GM21381 (cell line): Measurements from ENCODE around the gene SEPTIN6.

Experiments used
- ATAC-seq: cut with Tn5 transposase; IDR thresholded peaks from one replicate; pipeline ENCODE4 v1.9.1; 2021; ENCODE audit warnings: mild to moderate bottlenecking, moderate library complexity; ENCODE audit not compliant: unreplicated experiment

Gene SEPTIN6

DNA sequence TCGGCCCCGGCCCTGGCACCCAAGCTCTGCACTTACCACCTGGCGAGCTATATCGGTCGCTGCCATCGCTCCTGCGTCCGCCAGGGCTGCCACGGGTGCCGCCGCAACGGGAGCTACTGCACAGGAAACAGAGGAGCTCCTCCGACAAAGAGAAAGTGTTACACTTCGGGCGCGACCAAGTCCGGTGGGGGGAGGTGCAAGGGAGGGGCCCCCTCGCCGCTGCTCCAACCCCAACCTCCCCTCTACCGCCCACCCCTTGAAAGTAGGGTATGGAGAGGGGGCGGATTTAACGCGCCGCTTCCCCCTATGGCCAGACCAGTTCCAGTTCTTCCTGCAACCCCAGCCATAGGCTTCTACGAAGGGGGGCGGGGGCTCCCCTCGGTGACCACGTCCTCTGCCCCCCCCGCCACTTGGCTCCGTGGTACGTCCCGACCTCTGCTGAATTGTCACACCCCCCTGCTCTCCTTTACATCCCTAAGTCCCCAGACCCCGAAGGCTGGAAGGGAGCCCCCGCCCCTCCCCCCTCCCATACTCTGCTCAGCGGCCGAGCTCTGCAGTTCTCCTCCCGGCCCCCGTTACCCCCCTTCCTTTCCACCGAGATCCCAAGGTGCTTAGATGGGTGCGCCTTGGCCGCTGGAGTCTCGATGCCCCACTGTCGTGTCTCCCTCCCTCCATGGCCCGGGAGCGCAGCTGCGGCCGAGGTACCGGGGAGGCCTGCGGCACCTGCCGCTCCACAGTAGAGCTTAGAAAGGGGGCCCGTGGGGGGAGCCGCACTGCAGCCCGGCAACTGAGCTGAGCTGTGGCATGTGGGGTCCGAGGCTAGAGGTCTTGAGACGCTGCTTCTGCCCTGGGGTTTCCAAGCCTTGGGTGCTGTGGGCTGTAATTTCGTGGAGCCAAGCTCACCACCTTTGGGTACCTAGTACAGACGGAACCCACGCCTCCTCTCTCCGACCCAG lies at the start of gene SEPTIN6:
Gene SEPTIN6 (minus strand): TSS at position 129 of the 956 bp plus-strand sequence. CDS start 63 bp downstream, at position 66.
- ATAC-seq: peak; percentile 69

- ATAC-seq: no peak
These were observed 45.8 kb upstream of the SEPTIN6 start for GRCh38 chrX:119738742-119739141.

DNA sequence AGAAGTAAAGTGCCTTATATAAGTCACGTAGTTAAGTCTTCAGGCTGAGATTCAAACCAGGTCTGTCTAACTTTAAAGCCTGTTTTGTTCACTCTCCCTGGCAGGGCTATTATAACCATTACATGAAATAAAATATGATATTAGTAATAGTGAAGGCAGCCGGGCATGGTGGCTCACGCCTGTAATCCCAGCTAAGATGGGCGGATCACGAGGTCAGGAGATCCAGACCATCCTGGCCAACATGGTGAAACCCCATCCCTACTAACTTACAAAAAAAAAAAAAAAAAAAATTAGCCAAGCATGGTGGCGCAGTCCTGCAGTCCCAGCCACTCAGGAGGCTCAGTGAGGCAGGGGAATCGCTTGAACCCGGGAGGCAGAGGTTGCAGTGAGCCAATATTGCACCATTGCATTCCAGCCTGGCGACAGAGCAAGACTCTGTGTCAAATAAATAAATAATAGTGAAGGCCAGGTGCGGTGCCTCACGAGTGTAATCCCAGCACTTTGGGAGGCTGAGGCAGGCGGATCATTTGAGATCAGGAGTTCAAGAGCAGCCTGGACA lies 43.3 kb upstream of the SEPTIN6 start:
- ATAC-seq: no peak

- ATAC-seq: no peak
These were observed 42.5 kb upstream of the SEPTIN6 start for GRCh38 chrX:119735467-119735866.

- no peak for ATAC-seq
These were observed 42.0 kb upstream of the SEPTIN6 start for GRCh38 chrX:119734897-119735339.

DNA sequence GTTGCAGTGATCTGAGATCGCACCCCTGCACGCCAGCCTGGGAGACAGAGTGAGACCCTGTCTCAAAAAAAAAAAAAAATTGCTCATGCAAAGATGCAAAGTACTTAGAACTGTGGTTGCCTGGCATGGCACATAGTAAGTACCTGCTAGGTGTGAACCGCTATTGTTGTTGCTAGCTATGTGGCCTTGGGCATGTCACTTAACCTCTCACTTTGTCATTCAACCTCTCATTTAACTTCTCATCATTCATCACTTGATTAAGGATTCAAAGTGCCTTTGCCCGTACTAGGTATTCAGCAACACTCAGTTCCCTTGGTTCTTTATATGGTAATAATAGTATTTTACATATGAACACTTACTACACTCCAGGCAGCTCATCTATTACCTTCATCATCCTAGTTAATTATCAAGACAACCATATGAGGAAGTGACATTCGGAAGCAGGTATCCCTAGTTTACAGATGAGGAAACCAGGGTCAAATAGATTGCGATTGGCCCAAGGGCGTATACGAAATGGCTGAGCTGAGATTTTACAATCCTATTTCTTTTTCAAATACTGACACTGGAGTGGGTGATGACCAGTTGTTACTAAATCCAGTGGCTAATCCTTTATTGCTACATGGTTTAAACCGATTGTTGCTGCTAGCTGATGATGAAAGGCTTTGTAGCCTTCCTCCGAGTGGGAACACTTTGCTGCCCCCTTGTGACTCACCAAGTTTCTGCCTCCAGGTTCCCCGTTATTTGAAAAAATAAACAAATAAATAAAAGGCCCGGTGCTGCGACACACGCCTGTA lies 36.6 kb upstream of the SEPTIN6 start:
- no peak for ATAC-seq

DNA sequence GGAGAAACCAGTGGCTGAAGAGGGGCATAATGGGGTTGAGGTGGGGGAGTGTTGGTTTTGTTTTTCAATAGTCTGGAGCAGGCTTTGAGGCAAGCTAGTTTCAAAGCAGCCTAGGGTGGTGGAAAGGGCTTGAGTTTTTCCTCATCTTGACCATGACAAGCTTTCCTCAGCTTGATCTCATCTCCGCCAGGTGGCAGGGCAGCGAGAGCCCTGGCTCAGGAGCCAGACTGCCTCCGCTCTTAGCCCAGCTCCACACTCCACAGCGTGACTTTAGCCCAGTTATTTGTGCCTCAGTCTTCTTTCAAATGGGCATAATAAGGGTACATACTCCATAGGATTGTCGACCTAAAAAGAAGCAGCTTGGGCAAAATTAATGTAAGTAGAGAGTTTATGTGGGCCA lies 35.5 kb upstream of the SEPTIN6 start:
- no peak for ATAC-seq

DNA sequence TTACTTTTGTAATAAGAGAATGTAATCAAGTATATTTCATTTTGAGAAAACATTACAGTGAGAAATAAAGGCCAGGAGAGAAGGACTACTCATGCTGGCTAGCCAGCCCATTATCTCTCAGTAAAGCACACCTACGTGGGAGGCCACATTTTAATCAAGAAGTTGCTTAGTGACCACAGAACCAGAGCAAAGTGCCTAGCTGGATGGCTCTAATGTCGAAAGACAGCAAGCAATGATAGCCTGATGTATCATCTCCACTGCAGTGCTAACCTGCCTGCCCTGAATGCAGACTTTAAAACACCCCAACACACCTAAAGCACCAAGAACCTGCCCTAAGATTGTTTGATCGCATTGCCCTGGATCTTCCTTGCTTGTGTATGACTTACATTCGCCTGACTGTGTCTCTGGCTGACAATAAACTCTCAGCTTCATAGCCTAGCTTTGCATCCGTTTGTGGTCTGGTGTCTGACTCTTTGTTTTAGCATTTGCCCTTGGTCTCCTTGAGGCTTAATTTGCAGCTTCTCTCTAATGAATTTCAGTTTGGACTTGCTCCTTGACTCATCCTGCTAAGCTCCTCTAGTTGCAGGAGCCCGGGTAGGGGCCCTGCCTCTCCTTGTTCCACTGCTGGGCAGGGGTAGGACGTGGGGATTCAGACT lies 34.1 kb upstream of the SEPTIN6 start:
- no peak for ATAC-seq

DNA sequence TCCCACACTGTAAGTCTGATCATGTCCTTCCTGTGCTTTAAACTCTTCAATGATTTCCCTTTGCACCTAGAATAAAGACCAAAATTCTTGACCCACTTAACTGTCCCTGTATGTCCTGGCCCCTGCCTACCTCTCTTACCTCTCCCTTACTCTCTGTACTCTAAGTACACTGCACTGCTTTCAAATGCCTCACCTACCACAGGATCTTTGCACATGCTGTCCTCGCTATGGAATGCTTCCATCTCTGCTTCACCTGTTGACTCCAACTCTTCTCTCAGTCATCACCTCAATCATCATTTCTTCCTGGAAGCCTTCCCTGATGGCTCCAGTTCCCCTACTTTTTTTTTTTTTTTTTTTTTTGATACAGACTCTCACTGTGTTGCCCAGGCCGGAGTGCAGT lies 29.0 kb upstream of the SEPTIN6 start:
- no peak for ATAC-seq

DNA sequence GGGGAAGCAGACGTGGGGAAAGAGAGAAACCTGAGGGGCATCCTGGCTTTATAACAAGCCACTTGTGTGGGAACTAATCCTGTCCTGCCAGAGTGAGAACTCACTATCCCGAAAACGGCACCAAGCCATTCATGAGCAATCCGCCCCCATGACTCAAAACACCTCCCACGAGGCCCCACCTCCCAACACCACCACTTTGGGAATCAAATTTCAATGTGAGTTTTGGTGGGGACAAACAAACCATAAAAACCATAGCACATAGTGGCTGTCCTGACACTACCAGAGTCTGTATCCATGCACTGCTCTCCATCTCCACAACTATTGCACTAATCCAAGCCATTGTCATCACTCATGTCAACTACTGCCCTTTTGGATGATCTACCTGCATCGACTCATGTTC lies 28.5 kb upstream of the SEPTIN6 start:
- ATAC-seq: no peak

DNA sequence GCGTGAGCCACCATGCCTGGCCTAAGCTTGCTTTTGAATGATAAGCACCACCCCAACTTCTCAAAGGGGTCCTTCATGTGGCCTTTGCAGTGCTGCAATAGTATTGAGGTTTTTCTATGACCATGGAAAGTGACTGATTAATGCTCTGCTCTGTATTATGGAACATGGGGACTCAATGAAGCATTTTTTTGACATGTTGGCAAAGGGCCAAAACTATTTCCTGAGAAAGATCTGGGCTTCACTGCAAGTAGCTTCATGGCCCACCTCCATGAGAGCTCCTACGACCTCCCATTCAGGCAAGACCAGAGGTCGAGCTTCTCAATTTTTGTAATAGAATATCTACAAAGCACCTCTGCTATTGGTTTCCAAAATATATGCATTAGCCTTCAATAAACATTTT lies 16.7 kb upstream of the SEPTIN6 start:
- no peak for ATAC-seq

DNA sequence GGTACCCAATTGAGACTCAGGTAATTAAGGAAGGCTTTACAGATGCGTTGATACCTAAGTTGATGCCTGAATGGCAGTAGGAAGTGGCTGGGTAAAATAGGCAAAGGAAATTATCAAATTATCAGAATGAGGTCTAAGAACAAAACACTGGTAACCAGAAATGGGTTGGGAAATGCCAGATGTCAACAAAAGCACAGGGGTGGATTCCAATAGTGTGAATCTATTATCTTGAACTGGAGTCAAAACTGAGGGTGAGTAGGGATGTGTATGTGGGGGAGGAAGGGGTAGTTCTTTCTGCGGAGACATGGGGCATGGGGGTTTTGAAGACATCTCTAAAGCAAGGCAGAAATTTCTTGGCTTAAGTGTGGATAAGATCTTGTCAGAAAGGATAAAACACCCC lies 16.0 kb upstream of the SEPTIN6 start:
- no peak for ATAC-seq

GRCh38 chrX:119706616-119707015 lies 13.6 kb upstream of the SEPTIN6 start:
- ATAC-seq: no peak

- no peak for ATAC-seq
These were observed 5.9 kb upstream of the SEPTIN6 start for GRCh38 chrX:119698845-119699244.

DNA sequence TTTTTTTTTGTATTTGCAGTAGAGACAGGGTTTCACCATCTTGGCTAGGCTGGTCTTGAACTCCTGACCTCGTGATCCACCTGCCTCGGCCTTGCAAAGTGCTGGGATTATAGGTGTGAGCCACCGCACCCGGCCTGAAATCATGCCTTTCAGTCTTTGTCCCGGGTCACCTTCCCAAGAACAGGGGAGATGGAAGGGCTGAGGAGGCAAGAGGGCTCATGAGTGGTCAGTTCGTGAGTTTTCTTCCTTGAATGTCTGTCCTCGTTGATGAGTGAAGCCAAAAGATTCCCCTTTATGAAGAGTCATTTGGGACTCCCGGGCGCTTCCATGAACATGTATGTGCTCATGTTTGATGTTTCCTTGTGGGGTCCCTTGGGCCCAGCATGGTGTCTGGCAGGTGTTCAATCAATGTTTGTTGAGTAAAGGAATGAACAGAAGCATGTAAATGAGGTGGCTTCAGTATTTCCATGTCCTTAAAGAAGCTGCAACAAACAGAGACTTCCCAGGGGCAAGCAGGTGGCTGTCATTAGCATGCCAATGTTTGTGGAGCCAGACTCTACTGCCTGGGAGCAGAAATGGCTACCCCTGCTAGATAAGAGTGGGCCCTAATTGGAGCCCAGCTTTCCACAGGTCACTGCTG lies 3.4 kb upstream of the SEPTIN6 start:
- ATAC-seq: no peak

DNA sequence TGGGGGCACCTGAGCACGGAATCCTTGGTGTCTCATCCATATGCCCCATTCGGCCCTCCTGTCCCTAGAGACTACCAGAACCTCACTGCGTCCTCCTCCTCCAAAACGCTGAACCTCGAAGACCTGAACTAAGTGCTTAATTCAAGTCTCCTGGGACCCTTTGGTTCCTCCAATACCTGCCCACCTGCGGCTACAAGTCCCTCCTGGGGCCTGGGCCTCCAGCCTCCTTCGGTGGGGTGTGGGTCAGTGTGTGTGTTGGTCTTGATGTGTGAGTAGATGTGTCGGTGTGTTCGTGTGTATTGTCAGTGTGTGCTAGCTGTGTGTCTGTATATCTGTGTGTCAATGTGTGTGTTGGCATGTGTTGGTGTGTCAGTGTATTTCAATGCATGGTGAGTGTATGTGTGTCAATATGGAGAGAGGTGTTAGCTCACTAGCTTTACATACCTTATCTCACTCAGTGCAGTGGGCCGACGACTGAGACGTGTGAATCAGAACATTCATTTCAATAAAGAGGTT lies 2.6 kb upstream of the SEPTIN6 start:
- no peak for ATAC-seq

- no peak for ATAC-seq
These were observed 1.9 kb upstream of the SEPTIN6 start for GRCh38 chrX:119694601-119695534.

DNA sequence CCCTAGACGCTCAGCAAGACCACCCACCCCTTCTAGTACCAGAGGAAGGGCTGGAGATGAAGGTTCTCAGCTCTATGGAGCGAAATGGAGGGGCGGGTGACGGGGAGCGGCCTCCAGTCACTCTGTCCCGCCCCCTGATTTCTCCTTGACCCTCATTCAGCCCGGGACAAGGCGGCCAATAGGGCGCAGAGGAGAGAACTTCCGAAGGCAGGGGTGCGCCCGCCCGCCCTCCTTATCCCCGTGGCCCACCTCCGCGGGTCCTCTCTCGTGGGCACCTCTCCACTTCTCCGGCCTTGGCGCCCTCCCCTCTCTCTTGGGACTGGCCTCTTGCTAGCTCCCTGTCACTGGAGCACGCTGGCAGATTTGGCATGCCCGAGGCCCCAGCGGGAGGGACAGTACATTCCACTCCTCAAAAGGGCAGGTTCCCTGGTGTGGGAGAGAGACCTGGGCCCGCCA lies 1.1 kb upstream of the SEPTIN6 start:
- no peak for ATAC-seq
